Gastroesophageal sphincter (tissue), 4 donors: Measurements from ENCODE around the gene PARM1. TPM values are rescaled to one million over a fixed set of nuclear protein-coding genes. Genes with fewer than 3 reads are reported as not detected.

ENCODE experiments used
- ATAC-seq: fragments of 150-250 bp; one replicate; pipeline ENCODE4 v1.9.1; 2016; ENCODE audit warnings: mild to moderate bottlenecking, moderate library complexity
- H3K27ac ChIP-seq, 4 donors: fragments of 200-600 bp; sonication (generic) in 3 of 4; 1 replicate in 3 of 4; 2 replicates in 1 of 4; pipeline ENCODE4 v1.5.1; 2016 to 2019
- H3K27me3 ChIP-seq: fragments of 200-600 bp; sonication (generic); one replicate; pipeline ENCODE4 v1.5.1; 2019
- H3K36me3 ChIP-seq, 2 donors: fragments of 200-600 bp; sonication (generic); one replicate each; pipeline ENCODE4 v1.5.1; 2019; ENCODE audit warnings: control low read depth in 1 of 2
- H3K4me1 ChIP-seq, 3 donors: fragments of 200-600 bp; sonication (generic); 1 replicate in 2 of 3; 2 replicates in 1 of 3; pipeline ENCODE4 v1.5.1; 2016 to 2019; ENCODE audit warnings: control low read depth in 2 of 3
- H3K4me3 ChIP-seq, 2 donors: fragments of 200-600 bp; sonication (generic); one replicate each; pipeline ENCODE4 v1.5.1; 2019; ENCODE audit warnings: mild to moderate bottlenecking in 1 of 2, moderate library complexity in 1 of 2
- H3K9me3 ChIP-seq, 3 donors: fragments of 200-600 bp; sonication (generic); one replicate each; pipeline ENCODE4 v1.5.1; 2017 to 2019; ENCODE audit warnings: control low read depth in 2 of 3
- EP300 ChIP-seq: sonication (generic); formaldehyde crosslinking; IDR thresholded peaks from one replicate; pipeline ENCODE4 v1.6.1; 2017; ENCODE audit warnings: antibody characterized with exemption, mild to moderate bottlenecking
- POLR2A ChIP-seq, 2 donors: fragments of 450-650 bp; IDR thresholded peaks; one replicate each; pipeline ENCODE4 v1.6.1; 2017; ENCODE audit warnings: antibody characterized with exemption in 2 of 2, mild to moderate bottlenecking in 2 of 2, moderate library complexity in 1 of 2
- POLR2AphosphoS5 ChIP-seq: sonication (generic); formaldehyde crosslinking; IDR thresholded peaks from one replicate; pipeline ENCODE4 v1.6.1; 2017; ENCODE audit warnings: antibody characterized with exemption
- WGBS, 2 donors: methylation state at CpG; one replicate each; pipeline ENCODE4 v1.1.5; 2018; ENCODE audit warnings: low coverage in 1 of 2; 5-methylcytosine and 5-hydroxymethylcytosine counted together
- total RNA-seq, 4 donors: library from RNA; depleted of rRNA; stranded (reverse); fragments of >200 nt; gene quantifications; one replicate each; pipeline ENCODE4 v1.1.0, GENCODE V29; 2016
- TF ChIP-seq, protein P1 (sequence below), 4 experiments: fragments of 200-600 bp in 2 of 4; fragments of 450-650 bp in 2 of 4; sonication (generic) in 1 of 4; IDR thresholded peaks; one replicate each; pipeline ENCODE4 v1.5.1; 2017 to 2019; ENCODE audit warnings: antibody characterized with exemption in 4 of 4, mild to moderate bottlenecking in 2 of 4, moderate library complexity in 2 of 4

Gene PARM1
- total RNA-seq, 4 donors from 2014 or later, result 17.7 to 24.1 (median 21.4) TPM

DNA sequence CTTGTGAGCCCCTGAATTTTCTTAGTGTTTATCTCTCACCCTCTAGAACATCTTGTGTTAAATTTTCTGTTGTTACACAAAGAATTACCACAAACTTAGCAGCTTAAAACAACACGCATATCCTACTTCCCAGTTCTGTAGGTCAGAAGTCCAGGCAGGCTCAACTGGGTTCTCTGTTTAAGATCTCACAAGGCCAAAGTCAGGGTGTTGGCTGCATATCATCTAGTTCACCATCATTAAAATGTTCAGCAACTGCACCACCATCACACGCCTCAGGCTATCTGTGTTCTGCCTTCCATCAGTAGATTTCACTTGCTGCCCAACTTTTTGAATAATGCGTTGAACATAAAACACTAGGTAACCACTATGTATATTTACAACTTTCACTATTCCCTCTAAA is 130.5 kb downstream of the PARM1 start:
- H3K27me3 ChIP-seq, result no peaks in the 10 kb centered on the region
- no peak overlapping the region for H3K27ac ChIP-seq
- no peak overlapping the region for H3K4me3 ChIP-seq
- ATAC-seq, result no peak
- TF ChIP-seq, protein P1, sequence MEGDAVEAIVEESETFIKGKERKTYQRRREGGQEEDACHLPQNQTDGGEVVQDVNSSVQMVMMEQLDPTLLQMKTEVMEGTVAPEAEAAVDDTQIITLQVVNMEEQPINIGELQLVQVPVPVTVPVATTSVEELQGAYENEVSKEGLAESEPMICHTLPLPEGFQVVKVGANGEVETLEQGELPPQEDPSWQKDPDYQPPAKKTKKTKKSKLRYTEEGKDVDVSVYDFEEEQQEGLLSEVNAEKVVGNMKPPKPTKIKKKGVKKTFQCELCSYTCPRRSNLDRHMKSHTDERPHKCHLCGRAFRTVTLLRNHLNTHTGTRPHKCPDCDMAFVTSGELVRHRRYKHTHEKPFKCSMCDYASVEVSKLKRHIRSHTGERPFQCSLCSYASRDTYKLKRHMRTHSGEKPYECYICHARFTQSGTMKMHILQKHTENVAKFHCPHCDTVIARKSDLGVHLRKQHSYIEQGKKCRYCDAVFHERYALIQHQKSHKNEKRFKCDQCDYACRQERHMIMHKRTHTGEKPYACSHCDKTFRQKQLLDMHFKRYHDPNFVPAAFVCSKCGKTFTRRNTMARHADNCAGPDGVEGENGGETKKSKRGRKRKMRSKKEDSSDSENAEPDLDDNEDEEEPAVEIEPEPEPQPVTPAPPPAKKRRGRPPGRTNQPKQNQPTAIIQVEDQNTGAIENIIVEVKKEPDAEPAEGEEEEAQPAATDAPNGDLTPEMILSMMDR (IDR thresholded peaks at IDR 0.05), result no peak
- H3K9me3 ChIP-seq, result no peaks in the 10 kb centered on the region
- no peaks in the 10 kb centered on the region for H3K36me3 ChIP-seq
- WGBS, 2 donors, result 90 to 100% methylated on average over 3 of the region's 3 CpGs
- H3K4me1 ChIP-seq, result no peaks in the 10 kb centered on the region

GRCh38 chr4:75065909-75066308 is 133.0 kb downstream of the PARM1 start:
- H3K9me3 ChIP-seq, result no peaks in the 10 kb centered on the region
- H3K36me3 ChIP-seq, result no peaks in the 10 kb centered on the region
- no peak for ATAC-seq
- H3K27ac ChIP-seq, result no peak overlapping the region
- no peaks in the 10 kb centered on the region for H3K27me3 ChIP-seq
- H3K4me1 ChIP-seq, result no peaks in the 10 kb centered on the region
- H3K4me3 ChIP-seq, result no peak overlapping the region
- TF ChIP-seq EP300, result no peak
- no peak for TF ChIP-seq POLR2AphosphoS5
- TF ChIP-seq, protein P1 (IDR thresholded peaks at IDR 0.05), result no peak
- TF ChIP-seq POLR2A (IDR thresholded peaks at IDR 0.05), result no peak

DNA sequence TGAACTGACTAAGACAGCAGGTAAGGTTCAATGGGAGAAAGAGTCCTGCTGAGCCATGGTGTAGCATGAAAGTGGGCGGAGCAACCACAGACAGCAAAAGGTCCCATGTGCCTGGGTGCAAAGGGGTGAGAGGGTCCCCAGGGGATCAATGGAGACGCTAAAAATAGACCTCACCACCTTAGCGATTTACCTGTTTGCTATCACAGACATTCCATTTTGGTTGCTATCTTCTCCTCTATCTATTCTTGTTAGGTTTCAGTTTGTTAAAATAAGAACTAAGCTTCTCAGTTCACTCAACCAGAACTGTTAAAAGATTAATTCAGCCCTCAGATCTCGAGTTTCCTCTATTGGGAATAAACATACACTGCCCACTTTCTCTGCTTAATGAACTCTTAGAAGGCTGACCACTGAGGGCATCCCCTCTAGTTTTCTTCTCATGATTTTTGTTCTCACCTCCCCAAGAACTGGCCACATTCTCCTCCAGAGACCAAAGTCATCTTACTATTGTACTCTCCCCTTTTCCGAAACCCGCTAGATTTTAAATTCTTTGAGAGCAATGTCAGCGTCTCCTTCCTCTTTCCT is 136.7 kb downstream of the PARM1 start:
- Histone ChIP-seq H3K4me1 (no peaks in the 10 kb centered on the region), H3K36me3 (no peaks in the 10 kb centered on the region), H3K4me3 (no peak overlapping the region), H3K27me3 (no peaks in the 10 kb centered on the region), H3K27ac (no peak overlapping the region), H3K9me3 (no peaks in the 10 kb centered on the region)
- no peak for TF ChIP-seq POLR2A (IDR thresholded peaks at IDR 0.05)
- no peak for TF ChIP-seq POLR2AphosphoS5
- TF ChIP-seq, protein P1 (IDR thresholded peaks at IDR 0.05), result no peak
- no peak for TF ChIP-seq EP300
- no peak for ATAC-seq
- WGBS, 2 donors, result 71 to 73% methylated on average over 3 to 7 of the region's 7 CpGs

- no peaks in the 10 kb centered on the region for H3K36me3 ChIP-seq
- 62 to 70% methylated on average over 2 to 4 of the region's 4 CpGs for WGBS, 2 donors
- no peak for ATAC-seq
- no peaks in the 10 kb centered on the region for H3K27me3 ChIP-seq
- no peak overlapping the region for H3K4me3 ChIP-seq
- peaks cover 0 to 5% (median 0%) of the 10 kb centered on the region in 3 donors for H3K9me3 ChIP-seq
- no peaks in the 10 kb centered on the region for H3K4me1 ChIP-seq
- H3K27ac ChIP-seq, result no peak overlapping the region
- TF ChIP-seq, protein P1 (IDR thresholded peaks at IDR 0.05), result no peak
- TF ChIP-seq POLR2AphosphoS5 (no peak), POLR2A (IDR thresholded peaks at IDR 0.05) (no peak), EP300 (no peak)
Observed at GRCh38 chr4:75071317-75071716, 138.4 kb downstream of the PARM1 start.

DNA sequence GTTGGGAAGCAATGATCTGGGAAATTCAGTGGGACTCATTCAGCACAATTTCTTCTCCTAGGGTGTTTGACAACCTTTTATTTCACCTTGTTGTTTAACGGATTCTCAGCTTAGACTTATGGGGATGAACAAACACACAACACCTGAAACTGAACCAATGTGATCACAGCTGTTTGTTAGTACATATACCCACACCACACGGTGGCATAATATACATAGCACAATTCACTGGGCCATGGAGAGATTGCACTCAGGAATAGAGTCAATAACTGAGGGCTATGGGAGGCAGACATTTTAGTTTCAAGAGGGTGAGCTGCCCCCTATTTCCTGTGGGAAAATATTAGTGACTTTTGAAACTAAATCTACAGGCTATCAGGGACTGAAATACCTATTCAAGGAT is 148.0 kb downstream of the PARM1 start:
- Histone ChIP-seq H3K4me3 (no peak overlapping the region), H3K27ac (no peak overlapping the region), H3K4me1 (no peaks in the 10 kb centered on the region), H3K27me3 (no peaks in the 10 kb centered on the region), H3K9me3 (peaks cover 0 to 10% (median 0%) of the 10 kb centered on the region in 3 donors), H3K36me3 (no peaks in the 10 kb centered on the region)
- no peak for TF ChIP-seq POLR2AphosphoS5
- no peak for TF ChIP-seq EP300
- no peak for TF ChIP-seq POLR2A (IDR thresholded peaks at IDR 0.05)
- TF ChIP-seq, protein P1 (IDR thresholded peaks at IDR 0.05), result no peak
- no peak for ATAC-seq
- 66 to 83% methylated on average over 1 to 2 of the region's 2 CpGs for WGBS, 2 donors
